Ovary (tissue), 9 donors: ENCODE results near the gene BIRC3. TPM values are rescaled to one million over a fixed set of nuclear protein-coding genes. Genes with fewer than 3 reads are reported as not detected.
A peak's percentile ranks its signal among the peaks of the same experiment; 100 is the strongest.

Experiments
- DNase-seq, 5 donors: peaks; one replicate each; pipeline ENCODE4 v3.0.0-alpha.2; 2019 to 2020
- H3K27ac ChIP-seq, 2 donors: fragments of 200-600 bp; one replicate each; pipeline versions ENCODE4 v1.5.1 to v1.8.0; 2019 to 2022
- H3K27me3 ChIP-seq: fragments of 200-600 bp; one replicate; pipeline ENCODE4 v1.8.0; 2022
- H3K36me3 ChIP-seq: fragments of 200-600 bp; sonication (generic); one replicate; pipeline ENCODE4 v1.5.1; 2019
- H3K4me1 ChIP-seq: one replicate; pipeline ENCODE4 v1.8.1; 2013; ENCODE audit warnings: mild to moderate bottlenecking, moderate library complexity; ENCODE audit not compliant: insufficient read depth
- H3K4me3 ChIP-seq: fragments of 200-600 bp; sonication (generic); one replicate; pipeline ENCODE4 v1.5.1; 2017
- H3K9me3 ChIP-seq, 2 donors: fragments of 200-600 bp in 1 of 2; sonication (generic) in 1 of 2; one replicate each; pipeline versions ENCODE4 v1.5.1 to v1.8.1; 2013 to 2019; ENCODE audit warnings: mild to moderate bottlenecking in 1 of 2, moderate library complexity in 1 of 2
- EP300 ChIP-seq: sonication (generic); formaldehyde crosslinking; IDR thresholded peaks from one replicate; pipeline ENCODE4 v1.6.1; 2017; ENCODE audit warnings: antibody characterized with exemption
- POLR2A ChIP-seq: fragments of 450-650 bp; IDR thresholded peaks from one replicate; pipeline ENCODE4 v1.6.1; 2017; ENCODE audit warnings: antibody characterized with exemption, mild to moderate bottlenecking, moderate library complexity
- WGBS, 3 donors: extraction: QIAGEN DNeasy Blood & Tissue Kit in 1 of 3; methylation state at CpG; one replicate each; pipeline versions ENCODE4 v1.1.5 to v1.1.7; 2013 to 2017; 5-methylcytosine and 5-hydroxymethylcytosine counted together
- intact Hi-C, 4 donors: fragments of 100-400 bp; cut with DNase I; formaldehyde crosslinking; loops; one replicate each; pipeline versions ENCODE4 v1.11.0 to v1.15.1; 2022 to 2023
- polyA plus RNA-seq, 2 donors: library from polyadenylated mRNA; stranded (reverse); fragments of 200-250 nt in 1 of 2; fragments of 350-450 nt in 1 of 2; fragmentation: Illumina TruSeq in 1 of 2; extraction: RNeasy Lipid Tissue Mini Kit (QIAGEN cat#74804) in 1 of 2; gene quantifications; one replicate each; pipeline ENCODE4 v1.2.3, GENCODE V29; 2013 to 2014
- total RNA-seq, 7 donors: library from RNA; depleted of rRNA in 2 of 7; stranded (reverse); fragments of >200 nt in 2 of 7; fragmentation: NEBNext Ultra II Directional in 3 of 7; extraction: Animal tissue kit (Norgen Biotek cat#: 25700) in 3 of 7; gene quantifications; one replicate each; pipeline versions ENCODE4 v1.1.0 to v1.2.4, GENCODE V29; 2016 to 2023
- TF ChIP-seq, protein P1 (sequence below), 3 donors: fragments of 450-650 bp in 2 of 3; fragments of 200-600 bp in 1 of 3; IDR thresholded peaks; one replicate each; pipeline versions ENCODE4 v1.5.1 to v1.8.0; 2016 to 2022; ENCODE audit warnings: antibody characterized with exemption in 3 of 3, mild to moderate bottlenecking in 1 of 3
- donor health status: DM: no; HTN: no; CAD: no; lungs with moderate emphysema.
- donor health status: DM: no; HTN: no; CAD: no.
- donor health status: Bipolar disorder and iron deficiency.
- donor health status: DM: yes; HTN: yes; CAD: no.
- donor health status: DM: no; HTN: no; CAD: no.
- donor health status: DM: yes; HTN: yes; CAD: no.

The BIRC3 gene
- total and polyA plus RNA-seq, 9 donors, result 1.9 to 111 (median 5.1) TPM

DNA sequence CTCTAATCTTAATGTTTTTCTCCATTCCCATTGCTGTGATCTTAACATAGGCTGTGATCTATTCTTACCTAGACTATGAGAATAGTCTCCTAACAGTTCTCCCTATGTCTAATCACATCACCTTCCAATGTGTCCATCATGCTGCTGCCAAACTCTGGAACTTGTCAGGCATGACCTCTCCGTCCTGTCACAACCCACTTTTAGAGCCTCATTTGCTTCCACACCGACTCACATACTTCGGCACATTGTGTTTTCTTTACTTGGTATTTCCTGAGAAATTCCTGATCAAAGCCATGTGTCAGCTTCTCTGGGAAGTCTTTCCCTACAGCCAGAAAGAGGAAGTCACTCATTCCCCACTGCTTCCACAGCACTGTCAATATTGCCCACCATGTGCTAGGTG is 40.5 kb upstream of the BIRC3 start:
- no peaks in the 10 kb centered on the region for H3K36me3 ChIP-seq
- intact Hi-C loops, result no loop called here
- DNase-seq, result no peak

DNA sequence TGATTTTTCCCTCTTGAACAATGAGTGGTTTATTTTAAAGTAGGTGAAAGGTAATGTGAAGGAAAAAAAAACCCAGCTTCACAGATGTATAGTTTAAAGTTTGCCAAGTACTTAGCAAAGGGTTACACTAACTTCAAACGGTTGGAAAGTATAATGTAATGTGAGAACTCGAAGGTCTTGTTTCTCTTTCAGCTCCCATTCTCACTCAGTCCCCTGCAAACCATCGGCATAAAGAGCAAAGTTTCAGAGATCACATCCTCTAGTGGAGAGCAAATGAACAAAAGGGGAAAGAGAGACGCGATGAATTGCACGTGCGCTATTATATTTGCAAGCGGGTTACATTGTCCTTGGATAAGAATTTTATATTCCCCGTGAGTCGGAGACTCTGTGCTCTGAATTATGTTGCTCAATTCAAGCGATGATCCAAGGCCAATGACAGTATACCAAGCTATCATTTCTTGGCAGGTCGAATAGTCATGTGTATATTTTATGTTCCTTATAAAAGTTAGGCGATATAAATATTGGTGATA is 37.6 kb upstream of the BIRC3 start:
- Histone ChIP-seq H3K27ac (no peak overlapping the region), H3K4me1 (peaks cover 2% of the 10 kb centered on the region), H3K36me3 (no peaks in the 10 kb centered on the region), H3K9me3 (no peaks in the 10 kb centered on the region), H3K4me3 (no peak overlapping the region), H3K27me3 (no peaks in the 10 kb centered on the region)
- WGBS, 3 donors, result 2 to 8% (median 4%) methylated on average over 13 of the region's 13 CpGs
- peak in 1 of 5 donors; percentile 30 for DNase-seq
- TF ChIP-seq, protein P1, sequence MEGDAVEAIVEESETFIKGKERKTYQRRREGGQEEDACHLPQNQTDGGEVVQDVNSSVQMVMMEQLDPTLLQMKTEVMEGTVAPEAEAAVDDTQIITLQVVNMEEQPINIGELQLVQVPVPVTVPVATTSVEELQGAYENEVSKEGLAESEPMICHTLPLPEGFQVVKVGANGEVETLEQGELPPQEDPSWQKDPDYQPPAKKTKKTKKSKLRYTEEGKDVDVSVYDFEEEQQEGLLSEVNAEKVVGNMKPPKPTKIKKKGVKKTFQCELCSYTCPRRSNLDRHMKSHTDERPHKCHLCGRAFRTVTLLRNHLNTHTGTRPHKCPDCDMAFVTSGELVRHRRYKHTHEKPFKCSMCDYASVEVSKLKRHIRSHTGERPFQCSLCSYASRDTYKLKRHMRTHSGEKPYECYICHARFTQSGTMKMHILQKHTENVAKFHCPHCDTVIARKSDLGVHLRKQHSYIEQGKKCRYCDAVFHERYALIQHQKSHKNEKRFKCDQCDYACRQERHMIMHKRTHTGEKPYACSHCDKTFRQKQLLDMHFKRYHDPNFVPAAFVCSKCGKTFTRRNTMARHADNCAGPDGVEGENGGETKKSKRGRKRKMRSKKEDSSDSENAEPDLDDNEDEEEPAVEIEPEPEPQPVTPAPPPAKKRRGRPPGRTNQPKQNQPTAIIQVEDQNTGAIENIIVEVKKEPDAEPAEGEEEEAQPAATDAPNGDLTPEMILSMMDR (IDR thresholded peaks at IDR 0.05), result peak in 2 of 3 donors; percentile 37 to 44
- no peak for TF ChIP-seq EP300
- intact Hi-C loops, result loop anchor here in 2 of 4 donors (10.0 kb wide), 2 partner anchors 65 to 175 kb away; partner anchors contain the start of gene BIRC2 (in 2 of the 2)

More for the DNA sequence above, 40.5 kb upstream of the BIRC3 start:
- H3K4me1 ChIP-seq, result peaks cover 2% of the 10 kb centered on the region
- H3K27ac ChIP-seq, result no peak overlapping the region
- H3K27me3 ChIP-seq, result no peaks in the 10 kb centered on the region
- TF ChIP-seq, protein P1 (IDR thresholded peaks at IDR 0.05), result no peak
- TF ChIP-seq POLR2A (no peak), EP300 (no peak)
- H3K9me3 ChIP-seq, result no peaks in the 10 kb centered on the region
- WGBS, 3 donors, result 40 to 44% (median 41%) methylated on average over 3 of the region's 3 CpGs
- no peak overlapping the region for H3K4me3 ChIP-seq

DNA sequence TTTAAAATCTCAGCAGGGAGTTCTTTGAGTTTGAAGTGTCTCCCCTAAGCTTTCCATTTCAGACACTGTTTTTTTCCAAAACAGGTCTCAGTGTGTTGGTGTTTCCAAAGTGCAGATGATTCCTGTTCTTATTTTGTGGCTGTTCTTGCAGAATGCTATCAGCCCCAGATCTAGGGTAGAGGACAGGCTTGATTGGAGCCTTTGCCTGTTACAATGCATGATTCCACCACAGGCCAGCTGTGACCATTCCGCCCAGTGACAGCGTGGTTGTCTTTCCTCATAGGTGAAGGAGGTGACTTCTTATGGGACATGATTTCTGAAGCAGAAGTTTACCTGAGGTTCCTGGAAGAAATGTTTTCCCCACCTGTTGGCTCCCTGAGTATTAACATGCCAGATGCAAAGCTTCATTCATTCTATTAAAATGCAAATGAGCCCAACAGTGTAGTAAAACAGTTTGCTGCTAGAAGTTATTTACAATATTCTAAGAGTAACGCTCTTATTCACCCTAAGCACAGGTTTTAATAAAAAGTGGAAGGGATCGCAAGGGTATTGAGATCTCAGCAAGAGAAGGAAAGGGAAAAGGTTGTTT is 36.9 kb upstream of the BIRC3 start:
- peaks cover 2% of the 10 kb centered on the region for H3K4me1 ChIP-seq
- no peak overlapping the region for H3K4me3 ChIP-seq
- H3K27ac ChIP-seq, result no peak overlapping the region
- no peaks in the 10 kb centered on the region for H3K9me3 ChIP-seq
- 84 to 94% (median 88%) methylated on average over 4 of the region's 4 CpGs for WGBS, 3 donors
- DNase-seq, result no peak
- H3K27me3 ChIP-seq, result no peaks in the 10 kb centered on the region
- no peaks in the 10 kb centered on the region for H3K36me3 ChIP-seq
- TF ChIP-seq, protein P1 (IDR thresholded peaks at IDR 0.05), result no peak
- TF ChIP-seq POLR2A (no peak), EP300 (no peak)
- intact Hi-C loops, result loop anchor here in 2 of 4 donors (10.0 kb wide), 2 partner anchors 64 to 176 kb away; partner anchors contain the start of gene BIRC2 (in 2 of the 2)

DNA sequence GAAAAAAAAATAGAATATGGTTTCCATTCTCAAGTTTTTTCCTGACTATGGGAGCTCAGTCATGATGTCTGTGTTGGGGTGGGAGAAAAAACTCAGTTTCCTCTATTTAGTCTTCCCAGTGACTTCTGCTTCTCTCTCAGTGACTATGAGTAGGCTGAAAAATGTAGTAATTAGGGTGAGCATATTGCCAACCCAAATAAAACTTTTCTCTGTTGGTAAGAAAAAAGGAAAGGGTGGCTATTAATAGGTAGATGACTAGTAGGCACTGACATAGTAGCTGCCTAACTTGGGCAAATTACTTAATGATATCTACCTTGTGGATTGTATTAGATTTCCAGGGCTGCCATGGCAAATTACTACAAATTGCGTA is 34.2 kb upstream of the BIRC3 start:
- no peaks in the 10 kb centered on the region for H3K36me3 ChIP-seq
- H3K9me3 ChIP-seq, result no peaks in the 10 kb centered on the region
- no peaks in the 10 kb centered on the region for H3K27me3 ChIP-seq
- H3K4me3 ChIP-seq, result no peak overlapping the region
- 88 to 94% (median 93%) methylated on average over 1 of the region's 1 CpG for WGBS, 3 donors
- peaks cover 2% of the 10 kb centered on the region for H3K4me1 ChIP-seq
- H3K27ac ChIP-seq, result no peak overlapping the region
- intact Hi-C loops, result loop anchor here in 2 of 4 donors (10.0 kb wide), 2 partner anchors 62 to 178 kb away; partner anchors contain the start of gene BIRC2 (in 2 of the 2)
- TF ChIP-seq, protein P1 (IDR thresholded peaks at IDR 0.05), result no peak
- TF ChIP-seq POLR2A (no peak), EP300 (no peak)
- DNase-seq, result no peak
